H9 (cell line): Measurements from ENCODE around the gene CLCN2. TPM values are rescaled to one million over a fixed set of nuclear protein-coding genes. Genes with fewer than 3 reads are reported as not detected.

Experiments
- DNase-seq: peaks from one replicate; pipeline ENCODE4 v3.0.0-alpha.2; 2017
- H2AFZ ChIP-seq: one replicate; pipeline ENCODE4 v1.6.1; 2013; ENCODE audit warnings: mild to moderate bottlenecking, low read length, control low read depth, moderate library complexity
- H2AK5ac ChIP-seq: 2 replicates; pipeline ENCODE4 v1.6.1; 2013; ENCODE audit warnings: low read length, control low read depth, mixed read lengths; ENCODE audit not compliant: insufficient read length
- H2BK120ac ChIP-seq: one replicate; pipeline ENCODE4 v1.6.1; 2013; ENCODE audit warnings: low read depth, mild to moderate bottlenecking, low read length, control low read depth, inconsistent platforms; ENCODE audit not compliant: poor library complexity, severe bottlenecking
- H2BK12ac ChIP-seq: 2 replicates; pipeline ENCODE4 v1.6.1; 2013; ENCODE audit warnings: low read length, control low read depth, mixed read lengths, low read depth; ENCODE audit not compliant: insufficient read length
- H2BK15ac ChIP-seq: 2 replicates; pipeline ENCODE4 v1.6.1; 2013; ENCODE audit warnings: low read depth, low read length, control low read depth
- H2BK20ac ChIP-seq: one replicate; pipeline ENCODE4 v1.6.1; 2013; ENCODE audit warnings: low read depth, mild to moderate bottlenecking, low read length, control low read depth, inconsistent platforms; ENCODE audit not compliant: poor library complexity, severe bottlenecking
- H2BK5ac ChIP-seq: 2 replicates; pipeline ENCODE4 v1.6.1; 2013; ENCODE audit warnings: low read length, control low read depth, mixed read lengths; ENCODE audit not compliant: insufficient read length
- H3K14ac ChIP-seq: 2 replicates; pipeline ENCODE4 v1.6.1; 2013; ENCODE audit warnings: low read length, control low read depth; ENCODE audit not compliant: insufficient read depth
- H3K18ac ChIP-seq: 2 replicates; pipeline ENCODE4 v1.6.1; 2013; ENCODE audit warnings: low read depth, mild to moderate bottlenecking, mixed read lengths, low read length, control low read depth; ENCODE audit not compliant: insufficient read length
- H3K23ac ChIP-seq: 2 replicates; pipeline ENCODE4 v1.6.1; 2013; ENCODE audit warnings: low read length, control low read depth, mixed read lengths, low read depth; ENCODE audit not compliant: insufficient read length
- H3K23me2 ChIP-seq: 2 replicates; pipeline ENCODE4 v1.6.1; 2013; ENCODE audit warnings: low read depth, mild to moderate bottlenecking, mixed read lengths, low read length, control low read depth; ENCODE audit not compliant: insufficient read length, poor library complexity, severe bottlenecking
- H3K27ac ChIP-seq: 2 replicates; pipeline ENCODE4 v1.5.1; 2013; ENCODE audit warnings: low read length, control low read depth, mixed read lengths, low read depth; ENCODE audit not compliant: insufficient read length
- H3K27me3 ChIP-seq: 2 replicates; pipeline ENCODE4 v1.6.1; 2013; ENCODE audit warnings: low read length, control low read depth, inconsistent platforms; ENCODE audit not compliant: insufficient read depth
- H3K4ac ChIP-seq: 2 replicates; pipeline ENCODE4 v1.6.1; 2013; ENCODE audit warnings: low read depth, mild to moderate bottlenecking, control low read depth, inconsistent platforms, low read length, moderate library complexity
- H3K4me1 ChIP-seq: 2 replicates; pipeline ENCODE4 v1.6.1; 2013; ENCODE audit warnings: low read length, control low read depth, inconsistent platforms; ENCODE audit not compliant: insufficient read depth
- H3K4me2 ChIP-seq: 2 replicates; pipeline ENCODE4 v1.6.1; 2013; ENCODE audit warnings: low read length, control low read depth, mixed read lengths; ENCODE audit not compliant: insufficient read length, insufficient read depth
- H3K56ac ChIP-seq: 2 replicates; pipeline ENCODE4 v1.6.1; 2013; ENCODE audit warnings: low read depth, mild to moderate bottlenecking, mixed read lengths, low read length, control low read depth; ENCODE audit not compliant: insufficient read length
- H3K79me1 ChIP-seq: 2 replicates; pipeline ENCODE4 v1.6.1; 2013; ENCODE audit warnings: low read depth, mild to moderate bottlenecking, moderate library complexity, low read length, control low read depth, inconsistent platforms; ENCODE audit not compliant: insufficient read depth, poor library complexity, severe bottlenecking
- H3K79me2 ChIP-seq: 2 replicates; pipeline ENCODE4 v1.6.1; 2013; ENCODE audit warnings: low read length, control low read depth, inconsistent platforms; ENCODE audit not compliant: insufficient read depth
- H3K9ac ChIP-seq: 2 replicates; pipeline ENCODE4 v1.6.1; 2013; ENCODE audit warnings: low read length, control low read depth, mixed read lengths; ENCODE audit not compliant: insufficient read length; ENCODE audit errors: extremely low read depth
- H3K9me3 ChIP-seq: one replicate; pipeline ENCODE4 v1.6.1; 2013; ENCODE audit warnings: low read depth, low read length, inconsistent platforms; ENCODE audit not compliant: control insufficient read depth
- H3T11ph ChIP-seq: one replicate; pipeline ENCODE4 v1.6.1; 2013; ENCODE audit warnings: mild to moderate bottlenecking, low read length, control low read depth, inconsistent platforms
- H4K20me1 ChIP-seq: one replicate; pipeline ENCODE4 v1.6.1; 2013; ENCODE audit not compliant: control insufficient read depth, insufficient read length, insufficient read depth
- H4K5ac ChIP-seq: 2 replicates; pipeline ENCODE4 v1.6.1; 2013; ENCODE audit warnings: low read depth, mild to moderate bottlenecking, mixed read lengths, low read length, control low read depth; ENCODE audit not compliant: insufficient read length
- H4K8ac ChIP-seq: replicated peaks from 2 replicates; pipeline ENCODE4 v1.6.1; 2013; ENCODE audit warnings: low read length, control low read depth, mixed read lengths, low read depth; ENCODE audit not compliant: insufficient read length
- H4K91ac ChIP-seq: 2 replicates; pipeline ENCODE4 v1.6.1; 2013; ENCODE audit warnings: low read depth, mild to moderate bottlenecking, moderate library complexity, mixed read lengths, low read length, control low read depth; ENCODE audit not compliant: insufficient read length
- H3K27ac Mint-ChIP-seq, 3 experiments: 2 replicates in 2 of 3; 3 replicates in 1 of 3; pipeline ENCODE4 v1.8.0; 2020 to 2021; ENCODE audit warnings: mixed read lengths in 3 of 3, mild to moderate bottlenecking in 1 of 3, moderate library complexity in 1 of 3
- H3K27me3 Mint-ChIP-seq: 2 replicates; pipeline ENCODE4 v1.8.0; 2021; ENCODE audit warnings: low read depth, mild to moderate bottlenecking, moderate library complexity, mixed read lengths
- H3K36me3 Mint-ChIP-seq, 3 experiments: 2 replicates in 2 of 3; 3 replicates in 1 of 3; pipeline ENCODE4 v1.8.0; 2020 to 2021; ENCODE audit warnings: low read depth in 3 of 3, mixed read lengths in 3 of 3; ENCODE audit not compliant: insufficient read depth in 1 of 3
- H3K4me1 Mint-ChIP-seq, 2 experiments: 2 replicates each; pipeline ENCODE4 v1.8.0; 2020; ENCODE audit warnings: mixed read lengths in 2 of 2
- H3K4me3 Mint-ChIP-seq, 2 experiments: 2 replicates in 1 of 2; 3 replicates in 1 of 2; pipeline ENCODE4 v1.8.0; 2020 to 2021; ENCODE audit warnings: mild to moderate bottlenecking in 2 of 2, mixed read lengths in 2 of 2, moderate library complexity in 1 of 2
- H3K9me3 Mint-ChIP-seq, 2 experiments: 2 replicates in 1 of 2; 3 replicates in 1 of 2; pipeline ENCODE4 v1.8.0; 2020; ENCODE audit warnings: mild to moderate bottlenecking in 2 of 2, mixed read lengths in 2 of 2, moderate library complexity in 1 of 2
- WGBS: extraction: QIAGEN DNeasy Blood & Tissue Kit; methylation state at CpG from one replicate; pipeline ENCODE4 v1.1.7; 2013; ENCODE audit warnings: missing lambda C conversion rate, low lambda C conversion rate, mixed read lengths; ENCODE audit not compliant: insufficient read length; ENCODE audit errors: extremely low coverage; 5-methylcytosine and 5-hydroxymethylcytosine counted together
- total RNA-seq: library from RNA; stranded (reverse); gene quantifications from 2 replicates; pipeline ENCODE4 v1.2.1, GENCODE V29; 2021
- TF ChIP-seq, protein P1 (sequence below): fragments of 200-600 bp; sonication (generic); conservative IDR thresholded peaks from 3 replicates; pipeline ENCODE4 v1.8.0; 2021; ENCODE audit warnings: antibody characterized with exemption, mild to moderate bottlenecking

CLCN2 gene
- total RNA-seq, 1 experiment from 2014 or later: 17.2 TPM

GRCh38 chr3:184345317-184346144 is 15.9 kb downstream of the CLCN2 start:
- H3K9me3 Mint-ChIP-seq: no peaks in the 10 kb centered on the region; a peak in 1 of 5 replicates
- H3K27me3 Mint-ChIP-seq: no peaks in the 10 kb centered on the region
- H3K4me3 Mint-ChIP-seq: peak overlapping the region in 1 of 2 experiments; percentile 56; a peak in 2 of 5 replicates
- Histone ChIP-seq H3K79me2 (no peaks in the 10 kb centered on the region), H2BK5ac (no peak overlapping the region), H3K18ac (no peak overlapping the region), H4K91ac (no peak overlapping the region), H3K14ac (no peak overlapping the region), H4K5ac (no peak overlapping the region), H3T11ph (no peak overlapping the region), H3K9ac (no peak overlapping the region), H3K23me2 (no peaks in the 10 kb centered on the region), H3K9me3 (no peaks in the 10 kb centered on the region), H3K23ac (no peak overlapping the region), H3K79me1 (no peaks in the 10 kb centered on the region), H3K4ac (no peak overlapping the region), H2BK20ac (no peak overlapping the region), H3K4me2 (no peak overlapping the region), H3K27ac (no peak overlapping the region), H2BK15ac (no peak overlapping the region), H2BK12ac (no peak overlapping the region), H3K56ac (no peak overlapping the region), H2AFZ (no peak overlapping the region), H3K27me3 (no peaks in the 10 kb centered on the region), H4K8ac (no peak overlapping the region), H2AK5ac (no peak overlapping the region), H3K4me1 (0 out of 2 replicates have a peak, but pooled peaks cover 2% of the 10 kb centered on the region), H4K20me1 (no peaks in the 10 kb centered on the region), H2BK120ac (no peak overlapping the region)
- DNase-seq: peak; percentile 92
- WGBS: no CpG with 5 or more reads among the region's 14 CpGs
- peak overlapping the region; percentile 78 to 94 (median 92); a peak in 5 of 7 replicates for H3K27ac Mint-ChIP-seq
- peaks cover 14 to 32% (median 22%) of the 10 kb centered on the region in 3 experiments; a peak in 6 of 7 replicates for H3K36me3 Mint-ChIP-seq
- TF ChIP-seq, protein P1, sequence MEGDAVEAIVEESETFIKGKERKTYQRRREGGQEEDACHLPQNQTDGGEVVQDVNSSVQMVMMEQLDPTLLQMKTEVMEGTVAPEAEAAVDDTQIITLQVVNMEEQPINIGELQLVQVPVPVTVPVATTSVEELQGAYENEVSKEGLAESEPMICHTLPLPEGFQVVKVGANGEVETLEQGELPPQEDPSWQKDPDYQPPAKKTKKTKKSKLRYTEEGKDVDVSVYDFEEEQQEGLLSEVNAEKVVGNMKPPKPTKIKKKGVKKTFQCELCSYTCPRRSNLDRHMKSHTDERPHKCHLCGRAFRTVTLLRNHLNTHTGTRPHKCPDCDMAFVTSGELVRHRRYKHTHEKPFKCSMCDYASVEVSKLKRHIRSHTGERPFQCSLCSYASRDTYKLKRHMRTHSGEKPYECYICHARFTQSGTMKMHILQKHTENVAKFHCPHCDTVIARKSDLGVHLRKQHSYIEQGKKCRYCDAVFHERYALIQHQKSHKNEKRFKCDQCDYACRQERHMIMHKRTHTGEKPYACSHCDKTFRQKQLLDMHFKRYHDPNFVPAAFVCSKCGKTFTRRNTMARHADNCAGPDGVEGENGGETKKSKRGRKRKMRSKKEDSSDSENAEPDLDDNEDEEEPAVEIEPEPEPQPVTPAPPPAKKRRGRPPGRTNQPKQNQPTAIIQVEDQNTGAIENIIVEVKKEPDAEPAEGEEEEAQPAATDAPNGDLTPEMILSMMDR: peak; percentile 76
- H3K4me1 Mint-ChIP-seq: peaks cover 8 to 9% of the 10 kb centered on the region in 2 experiments
